Mammary epithelial cell (primary cell): ENCODE results near the gene TRIM16.
"Not testable (repeated sequence)": the region's sequence is repeated elsewhere in the genome, so short reads cannot be mapped to it uniquely, and the experiment has no call there.

ENCODE experiments used
- EZH2 ChIP-seq: IDR thresholded peaks from 2 replicates; pipeline ENCODE4 v1.6.1; 2012; ENCODE audit warnings: low read length, inconsistent platforms, borderline replicate concordance
- TF ChIP-seq, protein P1 (sequence below), 2 donors: IDR thresholded peaks in 1 of 2; conservative IDR thresholded peaks in 1 of 2; 2 replicates each; pipeline ENCODE4 v1.5.1; 2011 to 2012; ENCODE audit warnings: inconsistent platforms in 2 of 2, low read length in 2 of 2, mild to moderate bottlenecking in 2 of 2, control low read depth in 1 of 2, low read depth in 1 of 2; ENCODE audit not compliant: insufficient read depth in 1 of 2; ENCODE audit errors: extremely low read depth in 1 of 2

DNA sequence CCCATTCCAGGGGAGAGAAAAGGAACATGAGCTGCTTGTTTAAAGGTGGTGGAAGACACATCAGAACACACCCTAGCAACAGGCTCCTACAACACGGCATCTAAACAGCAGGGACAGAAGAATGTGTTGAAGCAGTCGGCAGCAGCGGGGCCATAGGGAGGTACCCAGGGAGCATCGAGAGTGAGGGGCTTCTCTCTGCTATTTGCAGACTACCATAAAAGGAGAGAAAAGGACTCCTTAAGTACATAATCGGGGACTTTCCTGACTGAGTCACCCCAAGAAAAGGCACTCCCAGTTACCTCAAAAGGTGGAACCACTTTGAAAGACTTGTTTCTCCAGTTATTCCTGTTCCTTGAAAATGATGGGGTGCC is 38.2 kb downstream of the TRIM16 start:
- TF ChIP-seq, protein P1, sequence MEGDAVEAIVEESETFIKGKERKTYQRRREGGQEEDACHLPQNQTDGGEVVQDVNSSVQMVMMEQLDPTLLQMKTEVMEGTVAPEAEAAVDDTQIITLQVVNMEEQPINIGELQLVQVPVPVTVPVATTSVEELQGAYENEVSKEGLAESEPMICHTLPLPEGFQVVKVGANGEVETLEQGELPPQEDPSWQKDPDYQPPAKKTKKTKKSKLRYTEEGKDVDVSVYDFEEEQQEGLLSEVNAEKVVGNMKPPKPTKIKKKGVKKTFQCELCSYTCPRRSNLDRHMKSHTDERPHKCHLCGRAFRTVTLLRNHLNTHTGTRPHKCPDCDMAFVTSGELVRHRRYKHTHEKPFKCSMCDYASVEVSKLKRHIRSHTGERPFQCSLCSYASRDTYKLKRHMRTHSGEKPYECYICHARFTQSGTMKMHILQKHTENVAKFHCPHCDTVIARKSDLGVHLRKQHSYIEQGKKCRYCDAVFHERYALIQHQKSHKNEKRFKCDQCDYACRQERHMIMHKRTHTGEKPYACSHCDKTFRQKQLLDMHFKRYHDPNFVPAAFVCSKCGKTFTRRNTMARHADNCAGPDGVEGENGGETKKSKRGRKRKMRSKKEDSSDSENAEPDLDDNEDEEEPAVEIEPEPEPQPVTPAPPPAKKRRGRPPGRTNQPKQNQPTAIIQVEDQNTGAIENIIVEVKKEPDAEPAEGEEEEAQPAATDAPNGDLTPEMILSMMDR (conservative IDR thresholded peaks at IDR 0.05 in 1 of 2, IDR thresholded peaks at IDR 0.05 in 1 of 2; ENCODE audit: extremely low read depth in 1 of 2, insufficient read depth in 1 of 2, low read depth in 1 of 2, low read length in 2 of 2): not testable (repeated sequence)
- not testable (repeated sequence) for TF ChIP-seq EZH2
